ENCODE data around the gene JOSD1. TPM values are rescaled to one million over a fixed set of nuclear protein-coding genes. Genes with fewer than 3 reads are reported as not detected.
A peak's percentile ranks its signal among the peaks of the same experiment; 100 is the strongest.

JOSD1 gene
- total RNA-seq, 4 donors from 2014 or later: 25.1 to 50.5 (median 42.4) TPM

DNA sequence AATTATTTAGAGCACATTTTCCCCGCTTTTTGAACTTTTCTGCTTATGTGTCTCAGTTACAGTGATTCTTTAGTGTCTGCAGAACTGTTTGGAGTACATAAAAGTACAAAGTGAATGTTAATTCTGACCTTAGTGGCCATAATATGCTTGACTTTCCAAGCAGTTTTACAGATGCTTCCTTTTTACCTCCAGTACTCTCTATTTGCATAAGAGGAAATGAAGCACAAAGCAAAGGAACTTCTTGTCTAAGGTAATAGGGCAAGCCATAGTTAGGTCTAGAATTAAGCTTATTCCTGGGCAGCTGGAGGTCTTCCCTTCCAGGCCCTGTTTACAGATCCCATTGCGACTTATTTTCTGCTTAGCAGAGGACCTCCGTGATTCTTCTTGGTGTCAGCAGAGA lies 8.6 kb upstream of the JOSD1 start:
- ATAC-seq: no peak
- H3K9me3 ChIP-seq: no peaks in the 10 kb centered on the region
- H3K4me1 ChIP-seq: peaks cover 46% of the 10 kb centered on the region in 2 donors
- in situ Hi-C loops (cut with MboI; ENCODE audit: low sequenced_read_pairs in 4 of 4) (no loop called here), intact Hi-C loops (cut with DNase I; ENCODE audit: low total_unique reads) (loop anchor here (5.0 to 10.0 kb wide), 4 partner anchors 163 to 645 kb away; partner anchors contain the start of genes CBX6 and CSNK1E)
- no peak for DNase-seq
- no peak overlapping the region for H3K4me3 ChIP-seq
- no peaks in the 10 kb centered on the region for H3K27me3 ChIP-seq
- H3K27ac ChIP-seq: peak overlapping the region in 3 of 4 donors; percentile 28 to 98 (median 96)
- peaks cover 0 to 9% of the 10 kb centered on the region in 2 donors for H3K36me3 ChIP-seq
- TF ChIP-seq, protein P1, sequence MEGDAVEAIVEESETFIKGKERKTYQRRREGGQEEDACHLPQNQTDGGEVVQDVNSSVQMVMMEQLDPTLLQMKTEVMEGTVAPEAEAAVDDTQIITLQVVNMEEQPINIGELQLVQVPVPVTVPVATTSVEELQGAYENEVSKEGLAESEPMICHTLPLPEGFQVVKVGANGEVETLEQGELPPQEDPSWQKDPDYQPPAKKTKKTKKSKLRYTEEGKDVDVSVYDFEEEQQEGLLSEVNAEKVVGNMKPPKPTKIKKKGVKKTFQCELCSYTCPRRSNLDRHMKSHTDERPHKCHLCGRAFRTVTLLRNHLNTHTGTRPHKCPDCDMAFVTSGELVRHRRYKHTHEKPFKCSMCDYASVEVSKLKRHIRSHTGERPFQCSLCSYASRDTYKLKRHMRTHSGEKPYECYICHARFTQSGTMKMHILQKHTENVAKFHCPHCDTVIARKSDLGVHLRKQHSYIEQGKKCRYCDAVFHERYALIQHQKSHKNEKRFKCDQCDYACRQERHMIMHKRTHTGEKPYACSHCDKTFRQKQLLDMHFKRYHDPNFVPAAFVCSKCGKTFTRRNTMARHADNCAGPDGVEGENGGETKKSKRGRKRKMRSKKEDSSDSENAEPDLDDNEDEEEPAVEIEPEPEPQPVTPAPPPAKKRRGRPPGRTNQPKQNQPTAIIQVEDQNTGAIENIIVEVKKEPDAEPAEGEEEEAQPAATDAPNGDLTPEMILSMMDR (IDR thresholded peaks at IDR 0.05 in 4 of 5, conservative IDR thresholded peaks at IDR 0.05 in 1 of 5): no peak
- TF ChIP-seq POLR2A (IDR thresholded peaks at IDR 0.05): no peak

DNA sequence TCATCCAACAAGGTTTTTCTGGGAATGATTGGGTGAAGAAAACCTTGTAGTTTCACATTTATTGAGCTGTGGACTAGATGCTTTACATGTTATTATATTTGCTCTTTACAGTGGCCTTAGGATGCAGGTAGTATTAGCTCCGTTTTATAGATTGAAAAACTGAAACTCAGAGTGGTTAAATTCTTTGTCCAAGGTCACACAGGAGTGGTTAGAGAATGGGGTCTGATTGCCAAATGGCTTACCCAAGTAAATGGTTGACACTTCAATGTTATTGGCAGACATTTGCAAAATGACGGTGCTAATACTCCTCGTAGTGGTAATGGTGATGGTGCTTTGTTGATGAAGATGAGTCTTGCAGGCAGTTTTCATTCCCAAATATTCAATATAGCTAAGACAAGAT lies 7.2 kb upstream of the JOSD1 start:
- H3K36me3 ChIP-seq: peaks cover 0 to 9% of the 10 kb centered on the region in 2 donors
- in situ Hi-C loops (cut with MboI; ENCODE audit: low sequenced_read_pairs in 4 of 4): no loop called here
- no peaks in the 10 kb centered on the region for H3K27me3 ChIP-seq
- intact Hi-C loops (cut with DNase I; ENCODE audit: low total_unique reads): loop anchor here (1.0 to 10.0 kb wide), 6 partner anchors 26 to 643 kb away; partner anchors contain the start of genes CBX6 and CSNK1E
- H3K27ac ChIP-seq: peak overlapping the region; percentile 92 to 100 (median 97)
- peaks cover 45 to 46% of the 10 kb centered on the region in 2 donors for H3K4me1 ChIP-seq
- H3K9me3 ChIP-seq: no peaks in the 10 kb centered on the region
- no peak for ATAC-seq
- peak overlapping the region in 2 of 4 donors; percentile 8 to 34 for H3K4me3 ChIP-seq
- DNase-seq: no peak
- no peak for TF ChIP-seq POLR2A (IDR thresholded peaks at IDR 0.05)
- TF ChIP-seq, protein P1 (IDR thresholded peaks at IDR 0.05 in 4 of 5, conservative IDR thresholded peaks at IDR 0.05 in 1 of 5): no peak

DNA sequence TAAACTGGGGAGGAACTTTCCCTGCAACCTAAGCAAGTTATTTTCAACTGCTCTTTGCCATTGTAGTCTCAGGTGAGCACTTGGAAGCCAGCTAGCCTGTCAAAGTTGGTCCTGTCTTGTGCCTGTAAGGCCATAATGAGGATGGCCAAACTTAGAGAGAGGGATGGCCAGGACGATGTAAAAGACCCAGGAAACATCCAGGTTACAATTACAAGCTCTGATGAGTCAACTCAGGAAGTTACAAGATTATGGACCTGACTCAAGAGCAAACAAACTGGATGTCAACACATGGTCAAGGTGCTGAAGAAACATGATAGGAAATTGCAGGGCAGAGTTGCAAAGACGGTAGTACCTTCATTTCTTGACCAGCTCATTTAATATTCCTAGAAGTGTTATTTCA lies 6.6 kb upstream of the JOSD1 start:
- Histone ChIP-seq H3K27ac (peak overlapping the region; percentile 92 to 100 (median 97)), H3K4me3 (peak overlapping the region; percentile 75 to 100 (median 90)), H3K36me3 (peaks cover 0 to 9% of the 10 kb centered on the region in 2 donors), H3K27me3 (no peaks in the 10 kb centered on the region), H3K9me3 (no peaks in the 10 kb centered on the region), H3K4me1 (peaks cover 38 to 40% of the 10 kb centered on the region in 2 donors)
- in situ Hi-C loops (cut with MboI; ENCODE audit: low sequenced_read_pairs in 4 of 4): no loop called here
- TF ChIP-seq, protein P1 (IDR thresholded peaks at IDR 0.05 in 4 of 5, conservative IDR thresholded peaks at IDR 0.05 in 1 of 5): no peak
- peak; percentile 72 to 78 for TF ChIP-seq POLR2A (IDR thresholded peaks at IDR 0.05)
- intact Hi-C loops (cut with DNase I; ENCODE audit: low total_unique reads): loop anchor here (1.0 to 10.0 kb wide), 6 partner anchors 27 to 643 kb away; partner anchors contain the start of genes CBX6 and CSNK1E
- ATAC-seq (peak; percentile 28 to 38), DNase-seq (peak in 1 of 2 donors; percentile 25)

DNA sequence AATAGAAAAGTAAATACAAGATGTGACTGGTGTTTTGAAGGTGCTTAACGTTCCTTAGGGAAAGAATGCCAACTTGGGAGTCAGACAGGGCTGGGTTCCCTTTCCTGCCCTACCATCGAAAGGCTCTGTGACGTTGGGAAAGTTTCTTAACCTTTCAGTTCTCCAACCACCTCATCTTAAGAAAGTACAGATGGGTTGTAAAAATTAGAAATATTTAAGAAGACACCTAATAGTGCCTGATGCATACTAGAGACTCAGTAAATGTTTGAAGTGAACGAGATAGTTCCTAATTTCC lies 6.1 kb upstream of the JOSD1 start:
- H3K36me3 ChIP-seq: peaks cover 0 to 9% of the 10 kb centered on the region in 2 donors
- in situ Hi-C loops (cut with MboI; ENCODE audit: low sequenced_read_pairs in 4 of 4) (no loop called here), intact Hi-C loops (cut with DNase I; ENCODE audit: low total_unique reads) (loop anchor here (1.0 to 10.0 kb wide), 6 partner anchors 27 to 642 kb away; partner anchors contain the start of genes CBX6 and CSNK1E)
- TF ChIP-seq, protein P1 (IDR thresholded peaks at IDR 0.05 in 4 of 5, conservative IDR thresholded peaks at IDR 0.05 in 1 of 5): no peak
- no peak for TF ChIP-seq POLR2A (IDR thresholded peaks at IDR 0.05)
- peaks cover 34 to 35% of the 10 kb centered on the region in 2 donors for H3K4me1 ChIP-seq
- no peak for DNase-seq
- no peaks in the 10 kb centered on the region for H3K27me3 ChIP-seq
- H3K9me3 ChIP-seq: no peaks in the 10 kb centered on the region
- H3K27ac ChIP-seq: peak overlapping the region; percentile 92 to 100 (median 97)
- ATAC-seq: no peak
- H3K4me3 ChIP-seq: peak overlapping the region; percentile 75 to 100 (median 90)
